Calu3 (cell line): ENCODE data around the gene COMMD7. TPM values are rescaled to one million over a fixed set of nuclear protein-coding genes. Genes with fewer than 3 reads are reported as not detected.

Experiments used
- Bru-seq: library from RNA; stranded (reverse); fragments of 400-500 nt; gene quantifications from one replicate; lab custom pipeline; 2021; lab: Mats Ljungman, UMichigan
- BruChase-seq, 2 experiments: library from RNA; stranded (reverse); fragments of 400-500 nt; gene quantifications; one replicate each; lab custom pipeline; 2021; lab: Mats Ljungman, UMichigan
- BruUV-seq: library from RNA; stranded (reverse); fragments of 400-500 nt; replicated peaks from 2 replicates; lab custom pipeline; 2021; lab: Mats Ljungman, UMichigan
- CTCF ChIA-PET: fragments of 300-600 bp; sonication (Branson Sonifier 250); formaldehyde crosslinking; loops from one replicate; lab custom pipeline; 2022; ENCODE audit warnings: antibody characterized with exemption; lab: Charles Lee
- DNase-seq: peaks from one replicate; pipeline ENCODE4 v3.0.0; 2022
- H3K27ac Mint-ChIP-seq: one replicate; pipeline ENCODE4 v1.8.0; 2022; ENCODE audit warnings: mixed read lengths; ENCODE audit not compliant: unreplicated experiment
- H3K27me3 Mint-ChIP-seq: one replicate; pipeline ENCODE4 v1.8.0; 2022; ENCODE audit warnings: mixed read lengths; ENCODE audit not compliant: unreplicated experiment
- H3K36me3 Mint-ChIP-seq: one replicate; pipeline ENCODE4 v1.8.0; 2022; ENCODE audit warnings: mild to moderate bottlenecking, moderate library complexity, mixed read lengths; ENCODE audit not compliant: insufficient read depth, unreplicated experiment
- H3K4me1 Mint-ChIP-seq: one replicate; pipeline ENCODE4 v1.8.0; 2022; ENCODE audit warnings: mild to moderate bottlenecking, low read depth, mixed read lengths; ENCODE audit not compliant: unreplicated experiment
- H3K4me3 Mint-ChIP-seq: one replicate; pipeline ENCODE4 v1.8.0; 2022; ENCODE audit warnings: mild to moderate bottlenecking, low read depth, moderate library complexity, mixed read lengths; ENCODE audit not compliant: unreplicated experiment
- H3K9me3 Mint-ChIP-seq: one replicate; pipeline ENCODE4 v1.8.0; 2022; ENCODE audit warnings: low read depth, mixed read lengths; ENCODE audit not compliant: unreplicated experiment
- intact Hi-C: fragments of 100-400 bp; cut with micrococcal nuclease; formaldehyde crosslinking; loops from one replicate; pipeline ENCODE4 v1.10.0; 2022; ENCODE audit not compliant: unreplicated experiment
- long read RNA-seq: library from polyadenylated mRNA; stranded (forward); transcript quantifications from one replicate; pipeline ENCODE4 v2.0.0, GENCODE V29; 2022
- total RNA-seq: library from RNA; stranded (reverse); gene quantifications from 2 replicates; pipeline ENCODE4 v1.2.3, GENCODE V29; 2022
- TF ChIP-seq, protein P1 (sequence below): fragments of 200-600 bp; IDR thresholded peaks from one replicate; pipeline ENCODE4 v1.8.0; 2022; ENCODE audit warnings: antibody characterized with exemption; ENCODE audit not compliant: unreplicated experiment

The COMMD7 gene
- total RNA-seq (51.0 and 56.0 TPM in 2 replicates), Bru-seq, nascent RNA (percentile 80 among the genes with signal in this experiment), BruChase-seq, experiment 1, labeled RNA remaining after a 6-hour chase (percentile 98 among the genes with signal in this experiment), BruChase-seq, experiment 2, labeled RNA remaining after a 2-hour chase (percentile 95 among the genes with signal in this experiment)
- long read RNA-seq, transcript COMMD7-201 (9 exons, 1,900 nt): major isoform, 136 of 169 reads
- long read RNA-seq, transcript COMMD7-202 (9 exons, 1,343 nt): minor isoform, 16 of 169 reads
- long read RNA-seq, partial matches to known transcripts: 1 of 169 reads
- long read RNA-seq, other reads (novel, unspliced or antisense): 16 of 169 reads

DNA sequence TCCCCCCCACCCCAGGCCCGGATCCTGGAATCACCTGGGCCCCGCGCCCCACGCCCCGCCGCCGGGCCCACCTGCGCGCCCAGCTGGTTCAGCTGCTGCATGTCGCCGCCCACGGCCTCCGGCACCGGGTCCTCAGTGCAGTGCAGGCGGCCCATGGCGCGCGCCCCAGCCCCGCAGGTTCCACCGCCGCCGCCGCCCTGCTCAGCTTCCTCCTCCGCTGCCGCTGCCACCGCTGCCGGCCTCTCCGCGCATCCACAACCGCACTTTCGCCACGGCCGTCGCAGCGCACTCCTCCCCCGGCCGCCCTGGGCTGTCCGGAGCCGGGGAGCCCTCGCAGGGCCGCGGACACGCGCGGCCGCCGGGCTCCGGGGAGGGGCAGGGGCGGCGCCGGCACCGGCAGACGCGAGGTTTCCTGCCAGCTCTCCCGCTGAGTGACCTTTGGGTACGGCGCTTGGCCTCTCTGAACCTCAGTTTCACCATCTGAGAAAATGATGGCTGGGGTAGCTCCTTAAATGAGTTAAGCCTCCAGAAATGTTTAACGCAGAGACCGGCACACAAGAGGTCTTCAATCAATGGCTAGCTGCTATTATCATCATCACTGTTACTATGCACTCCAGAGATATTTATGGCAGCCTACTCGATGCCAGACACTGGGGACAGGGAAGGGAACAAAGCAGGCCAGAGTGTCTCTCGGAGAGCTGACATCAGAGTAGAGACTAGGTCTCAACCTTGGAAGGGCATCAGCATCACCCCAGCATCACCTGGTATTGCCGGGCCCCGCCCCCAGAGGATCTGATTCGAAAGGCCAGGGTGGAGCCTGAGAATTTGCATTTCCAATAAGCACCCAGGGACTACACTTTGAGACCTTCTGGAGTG lies at the start of gene COMMD7:
TSS of gene COMMD7 (minus strand) at position 231 of the 876 bp plus-strand sequence. CDS start at position 155, 76 bp downstream.
- TF ChIP-seq, protein P1, sequence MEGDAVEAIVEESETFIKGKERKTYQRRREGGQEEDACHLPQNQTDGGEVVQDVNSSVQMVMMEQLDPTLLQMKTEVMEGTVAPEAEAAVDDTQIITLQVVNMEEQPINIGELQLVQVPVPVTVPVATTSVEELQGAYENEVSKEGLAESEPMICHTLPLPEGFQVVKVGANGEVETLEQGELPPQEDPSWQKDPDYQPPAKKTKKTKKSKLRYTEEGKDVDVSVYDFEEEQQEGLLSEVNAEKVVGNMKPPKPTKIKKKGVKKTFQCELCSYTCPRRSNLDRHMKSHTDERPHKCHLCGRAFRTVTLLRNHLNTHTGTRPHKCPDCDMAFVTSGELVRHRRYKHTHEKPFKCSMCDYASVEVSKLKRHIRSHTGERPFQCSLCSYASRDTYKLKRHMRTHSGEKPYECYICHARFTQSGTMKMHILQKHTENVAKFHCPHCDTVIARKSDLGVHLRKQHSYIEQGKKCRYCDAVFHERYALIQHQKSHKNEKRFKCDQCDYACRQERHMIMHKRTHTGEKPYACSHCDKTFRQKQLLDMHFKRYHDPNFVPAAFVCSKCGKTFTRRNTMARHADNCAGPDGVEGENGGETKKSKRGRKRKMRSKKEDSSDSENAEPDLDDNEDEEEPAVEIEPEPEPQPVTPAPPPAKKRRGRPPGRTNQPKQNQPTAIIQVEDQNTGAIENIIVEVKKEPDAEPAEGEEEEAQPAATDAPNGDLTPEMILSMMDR: no peak
- CTCF ChIA-PET: interaction anchor here (0.6 to 2.6 kb wide), 6 partner anchors 12 to 87 kb away, joined by 3 to 15 read pairs (median 8); partner anchors contain the start of gene DNMT3B
- H3K27me3 Mint-ChIP-seq: no peaks in the 10 kb centered on the region
- intact Hi-C loops: no loop called here
- H3K9me3 Mint-ChIP-seq: no peaks in the 10 kb centered on the region
- H3K4me3 Mint-ChIP-seq: peak within 1 kb of the TSS; percentile 94
- BruUV-seq: no TSS peak
- H3K27ac Mint-ChIP-seq: peak within 1 kb of the TSS; percentile 81
- peaks cover 27% of the 10 kb centered on the region for H3K36me3 Mint-ChIP-seq
- H3K4me1 Mint-ChIP-seq: peaks cover 23% of the 10 kb centered on the region
- DNase-seq: peak; percentile 76

- H3K36me3 Mint-ChIP-seq: no peaks in the 10 kb centered on the region
- no peak overlapping the region for H3K4me3 Mint-ChIP-seq
- H3K27me3 Mint-ChIP-seq: no peaks in the 10 kb centered on the region
- intact Hi-C loops: no loop called here
- no peak overlapping the region for H3K27ac Mint-ChIP-seq
- CTCF ChIA-PET: interaction anchor here (0.6 to 1.1 kb wide), 4 partner anchors 15 to 124 kb away, joined by 3 to 4 read pairs (median 3); partner anchors contain the start of gene MAPRE1
- H3K4me1 Mint-ChIP-seq: peaks cover 8% of the 10 kb centered on the region
- TF ChIP-seq, protein P1: no peak
- no TSS peak for BruUV-seq
- DNase-seq: no peak
- H3K9me3 Mint-ChIP-seq: no peaks in the 10 kb centered on the region
Measured at GRCh38 chr20:32792731-32793458, 49.6 kb upstream of the COMMD7 start.

GRCh38 chr20:32792316-32792715 lies 49.0 kb upstream of the COMMD7 start:
- no TSS peak for BruUV-seq

More at GRCh38 chr20:32792316-32792715, 49.0 kb upstream of the COMMD7 start:
- Mint-ChIP-seq H3K4me3 (no peak overlapping the region), H3K36me3 (no peaks in the 10 kb centered on the region), H3K27me3 (no peaks in the 10 kb centered on the region), H3K4me1 (peaks cover 8% of the 10 kb centered on the region), H3K27ac (no peak overlapping the region), H3K9me3 (no peaks in the 10 kb centered on the region)
- TF ChIP-seq, protein P1: no peak
- intact Hi-C loops: no loop called here
- CTCF ChIA-PET: interaction anchor here (0.6 to 1.1 kb wide), 4 partner anchors 14 to 123 kb away, joined by 3 to 4 read pairs (median 3); partner anchors contain the start of gene MAPRE1
- peak; percentile 88 for DNase-seq
